Endodermal cell (in vitro differentiated cells): Measurements from ENCODE around the gene IGF2R. TPM values are rescaled to one million over a fixed set of nuclear protein-coding genes. Genes with fewer than 3 reads are reported as not detected.

Experiments used
- DNase-seq: peaks from one replicate; pipeline ENCODE4 v3.0.0-alpha.2; 2017
- H3K27ac ChIP-seq: 2 replicates; pipeline ENCODE4 v1.5.1; 2013; ENCODE audit warnings: mild to moderate bottlenecking, low read depth, low read length, moderate library complexity
- H3K27me3 ChIP-seq: 2 replicates; pipeline ENCODE4 v1.6.1; 2013; ENCODE audit warnings: mild to moderate bottlenecking, low read length, moderate library complexity; ENCODE audit not compliant: insufficient read depth, control insufficient read depth, poor library complexity, severe bottlenecking
- H3K36me3 ChIP-seq: 2 replicates; pipeline ENCODE4 v1.7.0; 2013; ENCODE audit warnings: mild to moderate bottlenecking, low read length, moderate library complexity; ENCODE audit not compliant: control insufficient read depth, insufficient read depth
- H3K4me1 ChIP-seq: one replicate; pipeline ENCODE4 v1.7.0; 2013; ENCODE audit warnings: low read length; ENCODE audit not compliant: control insufficient read depth, insufficient read depth
- H3K4me3 ChIP-seq: 2 replicates; pipeline ENCODE4 v1.5.1; 2013; ENCODE audit warnings: mild to moderate bottlenecking, low read length, moderate library complexity
- H3K9ac ChIP-seq: 2 replicates; pipeline ENCODE4 v1.6.1; 2013; ENCODE audit warnings: mild to moderate bottlenecking, low read length, moderate library complexity; ENCODE audit not compliant: poor library complexity, severe bottlenecking; ENCODE audit errors: extremely low read depth
- H3K9me3 ChIP-seq: 2 replicates; pipeline ENCODE4 v1.6.1; 2013; ENCODE audit warnings: mild to moderate bottlenecking, low read length, moderate library complexity; ENCODE audit not compliant: control insufficient read depth
- H3K27ac Mint-ChIP-seq: 2 replicates; pipeline ENCODE4 v1.8.0; 2020; ENCODE audit warnings: mixed read lengths
- H3K27me3 Mint-ChIP-seq: 2 replicates; pipeline ENCODE4 v1.8.0; 2021; ENCODE audit warnings: mild to moderate bottlenecking, mixed read lengths; ENCODE audit not compliant: insufficient read depth
- H3K36me3 Mint-ChIP-seq: 2 replicates; pipeline ENCODE4 v1.8.0; 2020; ENCODE audit warnings: low read depth, mixed read lengths
- H3K4me1 Mint-ChIP-seq: 2 replicates; pipeline ENCODE4 v1.8.0; 2020; ENCODE audit warnings: mixed read lengths
- H3K4me3 Mint-ChIP-seq: 2 replicates; pipeline ENCODE4 v1.8.0; 2020; ENCODE audit warnings: mild to moderate bottlenecking, moderate library complexity, mixed read lengths
- H3K9me3 Mint-ChIP-seq: 2 replicates; pipeline ENCODE4 v1.8.0; 2020; ENCODE audit warnings: mild to moderate bottlenecking, mixed read lengths
- CTCF ChIP-seq: fragments of 200-600 bp; sonication (generic); conservative IDR thresholded peaks from 2 replicates; pipeline ENCODE4 v1.5.0; 2021; ENCODE audit warnings: antibody characterized with exemption, mild to moderate bottlenecking
- WGBS, 2 experiments: methylation state at CpG; one replicate each; pipeline versions ENCODE4 v1.1.5 to v1.1.7; 2013; ENCODE audit warnings: missing lambda C conversion rate in 2 of 2, mixed read lengths in 1 of 2; ENCODE audit not compliant: insufficient coverage in 1 of 2, insufficient read length in 1 of 2; 5-methylcytosine and 5-hydroxymethylcytosine counted together
- total RNA-seq, 2 donors: library from RNA; stranded (reverse); fragmentation: NEBNext Ultra II Directional in 1 of 2; extraction: Animal tissue kit (Norgen Biotek cat#: 25700) in 1 of 2; gene quantifications; 2 replicates in 1 of 2; 3 replicates in 1 of 2; pipeline ENCODE4 v1.2.1, GENCODE V29; 2021

Gene IGF2R
- total RNA-seq, 2 donors from 2014 or later = 103 to 130 TPM

DNA sequence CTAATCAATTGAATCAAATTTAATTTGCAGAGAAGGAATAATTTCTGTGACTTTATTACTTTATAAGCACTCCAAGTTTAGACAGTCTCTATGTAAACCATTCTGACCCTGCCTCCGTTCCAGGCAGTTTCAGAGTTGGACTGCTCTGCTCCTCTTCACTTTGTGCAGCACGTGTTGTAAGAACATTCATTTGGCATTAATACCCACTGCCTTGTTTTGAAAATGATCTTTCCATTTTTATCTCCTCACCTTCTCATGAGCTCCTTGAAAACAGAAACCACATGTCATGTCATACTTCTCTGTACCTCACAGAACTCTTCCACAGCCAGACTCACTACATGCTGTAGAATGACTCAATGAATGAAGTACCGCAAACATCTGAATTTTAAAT is 178.3 kb downstream of the IGF2R start:
- H3K4me1 Mint-ChIP-seq = no peaks in the 10 kb centered on the region
- Histone ChIP-seq H3K9me3 (peaks cover 8% of the 10 kb centered on the region), H3K4me3 (no peak overlapping the region), H3K9ac (no peak overlapping the region), H3K27ac (no peak overlapping the region), H3K36me3 (no peaks in the 10 kb centered on the region), H3K4me1 (no peaks in the 10 kb centered on the region), H3K27me3 (no peaks in the 10 kb centered on the region)
- H3K9me3 Mint-ChIP-seq = peaks cover 3% of the 10 kb centered on the region
- WGBS, 2 experiments = 97 to 100% methylated on average over 2 to 3 of the region's 3 CpGs
- H3K27me3 Mint-ChIP-seq = no peaks in the 10 kb centered on the region
- peaks cover 7% of the 10 kb centered on the region for H3K36me3 Mint-ChIP-seq
- no peak overlapping the region for H3K27ac Mint-ChIP-seq
- DNase-seq = no peak
- no peak for TF ChIP-seq CTCF
- H3K4me3 Mint-ChIP-seq = no peak overlapping the region

- 100% methylated on average over 1 to 3 of the region's 3 CpGs for WGBS, 2 experiments
- H3K4me1 ChIP-seq = no peaks in the 10 kb centered on the region
- no peaks in the 10 kb centered on the region for H3K27me3 Mint-ChIP-seq
- H3K27ac Mint-ChIP-seq = no peak overlapping the region
- no peak for TF ChIP-seq CTCF
- no peak overlapping the region for H3K4me3 Mint-ChIP-seq
- no peak overlapping the region for H3K9ac ChIP-seq
- no peaks in the 10 kb centered on the region for H3K36me3 Mint-ChIP-seq
- H3K9me3 ChIP-seq = peaks cover 11% of the 10 kb centered on the region
- no peaks in the 10 kb centered on the region for H3K27me3 ChIP-seq
- no peak for DNase-seq
- no peaks in the 10 kb centered on the region for H3K36me3 ChIP-seq
- no peak overlapping the region for H3K27ac ChIP-seq
- H3K4me1 Mint-ChIP-seq = no peaks in the 10 kb centered on the region
- H3K9me3 Mint-ChIP-seq = peaks cover 9% of the 10 kb centered on the region
- H3K4me3 ChIP-seq = no peak overlapping the region
Observed at GRCh38 chr6:160154471-160154870, 185.6 kb downstream of the IGF2R start.

- no peak overlapping the region for H3K27ac Mint-ChIP-seq
- Histone ChIP-seq H3K4me1 (peaks cover 4% of the 10 kb centered on the region), H3K27me3 (no peaks in the 10 kb centered on the region), H3K4me3 (no peak overlapping the region), H3K36me3 (no peaks in the 10 kb centered on the region), H3K9ac (no peak overlapping the region), H3K27ac (no peak overlapping the region), H3K9me3 (peaks cover 11% of the 10 kb centered on the region)
- no peaks in the 10 kb centered on the region for H3K36me3 Mint-ChIP-seq
- H3K9me3 Mint-ChIP-seq = peaks cover 9% of the 10 kb centered on the region
- H3K27me3 Mint-ChIP-seq = no peaks in the 10 kb centered on the region
- no peak overlapping the region for H3K4me3 Mint-ChIP-seq
- DNase-seq = no peak
- WGBS, 2 experiments = 92% methylated on average over 1 of the region's 1 CpG; no CpG with 5 or more reads in 1 of the 2 experiments
- peaks cover 15% of the 10 kb centered on the region for H3K4me1 Mint-ChIP-seq
- no peak for TF ChIP-seq CTCF
Observed at GRCh38 chr6:160156842-160157241, 188.0 kb downstream of the IGF2R start.
